HepG2 (cell line): ENCODE results near the gene TUBGCP3. TPM values are rescaled to one million over a fixed set of nuclear protein-coding genes. Genes with fewer than 3 reads are reported as not detected.

Experiments
- ATAC-seq: fragments of 200-7000 bp; cut with Tn5 transposase; 3 replicates; pipeline ENCODE4 v1.9.1; 2020; ENCODE audit warnings: mild to moderate bottlenecking, moderate library complexity
- BruUV-seq: library from RNA; stranded (reverse); fragments of 400-500 nt; replicated peaks from 2 replicates; lab custom pipeline; 2021; lab: Mats Ljungman, UMichigan
- CTCF ChIA-PET: fragments of 300-600 bp; formaldehyde crosslinking; extraction: SDS; loops from one replicate; lab custom pipeline; 2021; ENCODE audit warnings: low total read pairs, inconsistent platforms, low intra/inter-chr PET ratio; lab: Yijun Ruan, JAX
- POLR2A ChIA-PET: fragments of 350-600 bp; sonication (Branson Sonifier 250); formaldehyde crosslinking; loops from one replicate; lab custom pipeline; 2020; ENCODE audit warnings: antibody characterized with exemption, inconsistent platforms; lab: Yijun Ruan, JAX
- DNase-seq: peaks from one replicate; pipeline ENCODE4 v3.0.0-alpha.2; 2015; ENCODE audit warnings: low spot score
- FAIRE-seq: peaks from 3 replicates; lab custom pipeline; 2011; peaks lifted over from hg19 to GRCh38; lab: Jason Lieb, UNC
- H2AFZ ChIP-seq: one replicate; pipeline ENCODE4 v1.6.1; 2011; ENCODE audit warnings: low read length, inconsistent platforms
- H3K27ac ChIP-seq: fragments of 300-600 bp; 3 replicates; pipeline ENCODE4 v1.8.0; 2011; ENCODE audit warnings: mixed run types, mild to moderate bottlenecking, mixed read lengths, low read length, inconsistent platforms; ENCODE audit not compliant: insufficient read depth; ENCODE audit errors: extremely low read length
- H3K27me3 ChIP-seq, 2 experiments: fragments of 200-600 bp in 1 of 2; 2 replicates in 1 of 2; 3 replicates in 1 of 2; pipeline versions ENCODE4 v1.6.0 to v1.8.0; 2011; ENCODE audit warnings: low read length in 2 of 2, mild to moderate bottlenecking in 2 of 2, moderate library complexity in 2 of 2, inconsistent platforms in 1 of 2; ENCODE audit not compliant: insufficient read depth in 2 of 2, control insufficient read depth in 1 of 2
- H3K36me3 ChIP-seq, 2 experiments: fragments of 200-600 bp in 1 of 2; replicated peaks in 1 of 2; 2 replicates in 1 of 2; 3 replicates in 1 of 2; pipeline versions ENCODE4 v1.5.1 to v1.8.0; 2011; ENCODE audit warnings: low read length in 2 of 2, inconsistent platforms in 1 of 2; ENCODE audit not compliant: insufficient read depth in 2 of 2, control insufficient read depth in 1 of 2
- H3K4me1 ChIP-seq: 2 replicates; pipeline ENCODE4 v1.5.1; 2012; ENCODE audit warnings: low read length, inconsistent platforms; ENCODE audit not compliant: insufficient read depth
- H3K4me2 ChIP-seq: 2 replicates; pipeline ENCODE4 v1.6.0; 2011; ENCODE audit warnings: low read depth, low read length, inconsistent platforms
- H3K4me3 ChIP-seq, 3 experiments: fragments of 200-600 bp in 1 of 3; sonication (generic), shearing (Covaris generic) in 1 of 3; replicated peaks in 1 of 3; 2 replicates each; pipeline ENCODE4 v1.5.1; 2011 to 2016; ENCODE audit warnings: low read length in 3 of 3, inconsistent platforms in 2 of 3, low read depth in 2 of 3, mild to moderate bottlenecking in 2 of 3, control low read depth in 1 of 3, mixed read lengths in 1 of 3; ENCODE audit not compliant: insufficient read depth in 1 of 3
- H3K79me2 ChIP-seq: one replicate; pipeline ENCODE4 v1.6.1; 2011; ENCODE audit warnings: low read length, inconsistent platforms; ENCODE audit not compliant: insufficient read depth
- H3K9ac ChIP-seq: 2 replicates; pipeline ENCODE4 v1.6.0; 2011; ENCODE audit warnings: mild to moderate bottlenecking, low read depth, low read length, inconsistent platforms; ENCODE audit not compliant: insufficient read depth
- H3K9me3 ChIP-seq: 2 replicates; pipeline ENCODE4 v1.5.1; 2012; ENCODE audit warnings: mild to moderate bottlenecking, low read length
- H4K20me1 ChIP-seq: 2 replicates; pipeline ENCODE4 v1.6.0; 2011; ENCODE audit warnings: inconsistent platforms, mild to moderate bottlenecking, low read length, moderate library complexity; ENCODE audit not compliant: insufficient read depth
- ZNF142 ChIP-seq: sonication (generic); formaldehyde crosslinking; IDR thresholded peaks from 2 replicates; pipeline ENCODE4 v1.4.0; 2020; ENCODE audit warnings: missing genetic modification reagents
- ZNF737 ChIP-seq: sonication (generic); formaldehyde crosslinking; IDR thresholded peaks from 2 replicates; pipeline ENCODE4 v1.5.0; 2020; ENCODE audit warnings: missing genetic modification reagents, mild to moderate bottlenecking, borderline replicate concordance
- WGBS: methylation state at CpG from one replicate; pipeline ENCODE4 v1.1.6; 2017; ENCODE audit warnings: low lambda C conversion rate; 5-methylcytosine and 5-hydroxymethylcytosine counted together
- in situ Hi-C: cut with HindIII; loops from 2 replicates; pipeline ENCODE4 v1.10.0; 2017; ENCODE audit warnings: low pct_unique_long_range_greater_than_20kb; ENCODE audit not compliant: extremely low pct_ligation_motif_present
- intact Hi-C: fragments of 100-400 bp; cut with micrococcal nuclease; formaldehyde crosslinking; loops from one replicate; pipeline ENCODE4 v1.10.0; 2022; ENCODE audit not compliant: unreplicated experiment
- polyA plus RNA-seq, 8 experiments: library from polyadenylated mRNA; depleted of rRNA in 3 of 8; stranded (reverse) in 7 of 8; unstranded in 1 of 8; fragments of >200 nt; fragmentation: Illumina TruSeq in 4 of 8; extraction: Trizol in 4 of 8; gene quantifications; 2 replicates each; pipeline versions ENCODE4 v1.2.1 to v1.2.3, GENCODE V29; 2011 to 2016; ENCODE audit warnings: low read depth in 4 of 8, missing spikeins in 1 of 8, mixed read lengths in 1 of 8; ENCODE audit not compliant: insufficient read depth in 1 of 8
- total RNA-seq, 5 experiments: library from RNA; depleted of rRNA; stranded (reverse); fragments of >200 nt; fragmentation: Illumina TruSeq; extraction: Trizol; gene quantifications; 2 replicates each; pipeline ENCODE4 v1.2.3, GENCODE V29; 2016; ENCODE audit warnings: low read depth in 1 of 5

The TUBGCP3 gene
- total and polyA plus RNA-seq, 2 of the 13 experiments (the other 11 are each of a cell fraction or from before 2014, with no cell fraction given): 12.6 to 15.5 TPM

GRCh38 chr13:112483299-112483698, 104.7 kb downstream of the TUBGCP3 start:
- H3K9me3 ChIP-seq: no peaks in the 10 kb centered on the region
- H3K79me2 ChIP-seq: no peaks in the 10 kb centered on the region
- H3K9ac ChIP-seq: no peak overlapping the region
- H2AFZ ChIP-seq: no peak overlapping the region
- no peaks in the 10 kb centered on the region; a peak in 1 of 5 replicates for H3K27me3 ChIP-seq
- CTCF ChIA-PET: no interaction called here
- H3K36me3 ChIP-seq: peaks cover 1 to 6% of the 10 kb centered on the region in 2 experiments; a peak in 2 of 5 replicates
- intact Hi-C loops (no loop called here), in situ Hi-C loops (no loop called here)
- no peaks in the 10 kb centered on the region for H4K20me1 ChIP-seq
- no TSS peak for BruUV-seq
- H3K4me2 ChIP-seq: no peak overlapping the region
- TF ChIP-seq ZNF142 (CRISPR knock-in tag) (no peak), ZNF737 (CRISPR knock-in tag) (no peak)
- ATAC-seq: no peak
- DNase-seq: no peak
- 97% methylated on average over 7 of the region's 7 CpGs for WGBS
- no peak overlapping the region for H3K27ac ChIP-seq
- H3K4me3 ChIP-seq: no peak overlapping the region
- POLR2A ChIA-PET: no interaction called here
- no peak for FAIRE-seq
- H3K4me1 ChIP-seq: no peaks in the 10 kb centered on the region
